GM21825 (cell line): ENCODE measurements around the gene JAG1.

ENCODE experiments used
- ATAC-seq: cut with Tn5 transposase; IDR thresholded peaks from one replicate; pipeline ENCODE4 v1.9.1; 2021; ENCODE audit warnings: mild to moderate bottlenecking, moderate library complexity; ENCODE audit not compliant: unreplicated experiment

JAG1 gene

DNA sequence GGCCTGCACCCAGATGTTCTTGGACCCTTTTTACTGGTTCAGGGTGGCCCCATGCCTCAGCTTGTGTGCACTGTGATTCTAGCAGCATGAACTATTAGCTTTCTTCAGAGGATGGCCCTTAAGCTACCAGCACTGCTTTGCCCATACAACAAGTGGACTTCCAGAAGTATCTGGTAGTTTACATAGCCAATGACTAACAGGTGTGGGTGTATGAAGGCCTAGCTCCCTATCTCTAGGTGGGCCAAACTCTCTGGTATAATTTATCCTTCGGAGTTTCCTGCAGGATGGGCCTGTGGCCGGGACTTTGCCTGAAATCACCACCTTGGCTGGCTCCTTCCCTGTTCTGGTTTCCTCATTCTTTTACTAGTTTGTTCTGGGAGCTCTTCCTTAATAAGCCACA, 26.1 kb upstream of the JAG1 start:
- no peak for ATAC-seq

DNA sequence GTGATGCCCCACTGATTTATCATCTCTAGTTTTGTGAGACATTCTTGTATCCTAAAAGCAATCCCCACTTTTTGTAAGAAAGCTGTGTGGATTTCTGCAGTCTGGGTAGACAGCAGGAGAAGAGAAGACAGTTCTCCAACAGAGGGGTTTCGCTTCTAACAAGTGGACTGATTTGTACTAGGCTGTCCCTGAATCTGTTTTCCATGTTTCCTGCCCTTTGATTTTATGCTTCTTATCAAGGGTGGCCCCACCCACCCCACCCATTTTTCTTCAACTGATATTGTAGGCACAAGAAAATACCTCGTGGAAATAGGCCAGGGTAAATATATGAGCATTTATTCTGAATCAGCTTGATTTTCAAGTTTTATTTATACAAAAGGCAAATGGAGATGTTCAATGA, 25.7 kb upstream of the JAG1 start:
- ATAC-seq, result no peak

DNA sequence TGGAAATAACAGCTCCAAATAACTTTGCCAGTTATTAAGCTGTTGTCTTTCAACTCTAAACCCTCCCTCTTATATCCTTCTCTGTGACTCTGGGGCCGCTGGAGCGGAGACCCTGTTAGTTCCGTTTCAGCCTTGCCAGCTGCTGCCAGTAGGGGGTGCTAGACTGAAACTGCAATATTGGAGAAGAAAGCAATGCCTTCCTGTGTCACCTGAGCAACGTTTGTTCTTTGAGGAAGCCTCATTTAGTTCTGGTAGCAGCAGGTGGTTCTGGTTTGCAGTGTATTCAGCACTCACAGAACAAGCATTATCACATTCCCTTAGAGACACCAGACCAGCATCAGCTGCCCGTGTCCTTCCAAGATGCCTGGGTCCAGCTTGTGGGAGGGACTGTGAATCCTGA, 22.9 kb upstream of the JAG1 start:
- no peak for ATAC-seq

DNA sequence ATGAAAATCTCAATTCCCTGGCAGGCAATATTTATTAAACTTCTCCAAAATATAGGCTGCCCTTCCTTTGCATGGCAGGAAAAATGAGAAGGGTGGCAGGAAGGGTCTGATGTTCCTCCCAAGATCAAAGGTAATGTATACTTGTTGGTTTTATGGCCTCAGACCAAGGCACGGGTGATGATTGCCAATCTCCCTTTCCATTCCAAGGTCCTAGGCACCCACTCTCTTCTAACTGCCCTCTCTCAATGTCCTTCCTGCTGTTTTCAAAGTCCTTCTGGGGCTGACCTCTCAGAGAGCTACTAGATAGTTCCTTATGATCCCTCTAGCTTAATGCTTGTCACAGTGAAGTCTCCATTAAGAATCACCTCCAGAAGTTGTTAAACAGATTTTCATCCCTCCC, 15.6 kb upstream of the JAG1 start:
- no peak for ATAC-seq

DNA sequence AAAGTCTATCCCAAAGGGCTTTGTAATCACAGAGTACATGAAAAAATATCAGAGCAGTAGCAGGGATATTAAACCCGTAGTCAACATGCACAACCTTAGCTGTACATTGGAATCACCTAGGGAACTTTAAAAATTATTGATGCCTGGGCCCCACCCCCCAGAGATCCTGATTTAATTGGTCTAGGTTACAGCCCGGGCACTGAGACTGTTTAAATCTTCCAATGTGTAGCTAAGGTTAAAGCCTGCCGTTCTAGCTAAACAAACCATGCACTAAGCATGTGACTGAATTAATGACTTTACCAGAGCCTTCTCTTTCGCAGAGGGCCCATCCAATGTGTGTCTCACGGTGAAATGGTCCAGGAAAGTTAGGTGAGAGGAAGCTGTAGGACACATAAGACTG, 14.1 kb upstream of the JAG1 start:
- no peak for ATAC-seq

DNA sequence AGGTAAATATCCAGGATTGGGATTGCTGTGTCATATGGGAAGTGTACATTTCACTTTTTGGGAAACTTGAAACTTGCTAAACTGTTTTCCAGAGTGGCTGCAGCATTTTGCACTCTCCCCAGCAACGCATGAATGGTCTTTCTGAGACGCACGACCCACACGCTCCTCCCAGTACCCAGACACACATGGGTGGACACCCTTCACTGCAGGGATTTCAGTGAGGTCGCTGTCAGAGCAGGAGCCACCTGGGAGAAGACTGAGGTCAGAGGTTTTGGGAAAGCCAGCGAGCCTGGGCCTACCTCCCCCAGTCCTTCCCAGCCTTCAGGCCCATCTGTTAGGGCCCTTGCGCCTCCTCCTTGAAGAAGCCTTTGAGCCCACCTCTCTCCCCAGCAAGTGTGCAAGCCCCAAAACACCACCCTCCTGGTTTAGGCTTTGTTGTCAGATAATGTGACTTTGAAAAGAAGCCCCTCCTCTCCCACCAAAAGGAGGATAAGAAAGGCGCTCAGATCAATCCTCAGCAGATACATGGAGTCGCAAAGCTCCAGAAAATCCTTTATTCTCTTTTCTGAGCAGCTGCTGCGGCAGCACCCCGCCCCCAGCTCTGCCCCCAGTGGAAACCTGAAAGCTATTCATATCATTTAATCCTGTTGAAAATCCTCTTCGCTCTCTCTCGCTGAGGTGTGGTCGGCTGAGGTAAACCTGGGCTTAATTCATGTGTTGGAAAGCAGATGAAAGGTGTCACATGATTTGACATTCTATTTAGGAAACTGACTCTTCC, 12.7 kb upstream of the JAG1 start:
- no peak for ATAC-seq

DNA sequence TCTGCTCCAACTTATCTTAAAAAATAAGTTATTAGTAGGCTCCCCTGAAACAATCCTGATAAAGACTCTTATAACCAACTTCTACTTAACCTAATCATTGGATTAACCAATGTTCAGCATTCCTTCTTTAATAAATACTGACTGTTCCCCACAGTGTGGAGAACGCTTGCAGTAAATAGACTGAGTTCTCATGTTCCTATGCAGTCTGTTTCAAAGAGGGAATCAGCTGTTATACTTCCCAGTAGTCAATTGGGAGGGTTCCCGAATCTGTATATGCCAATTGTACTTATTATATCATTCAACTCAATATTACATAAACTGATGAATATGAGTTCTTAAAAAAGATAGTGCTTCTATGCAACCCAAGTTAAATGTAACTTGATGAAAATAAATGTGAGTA, 9.7 kb upstream of the JAG1 start:
- ATAC-seq, result no peak

DNA sequence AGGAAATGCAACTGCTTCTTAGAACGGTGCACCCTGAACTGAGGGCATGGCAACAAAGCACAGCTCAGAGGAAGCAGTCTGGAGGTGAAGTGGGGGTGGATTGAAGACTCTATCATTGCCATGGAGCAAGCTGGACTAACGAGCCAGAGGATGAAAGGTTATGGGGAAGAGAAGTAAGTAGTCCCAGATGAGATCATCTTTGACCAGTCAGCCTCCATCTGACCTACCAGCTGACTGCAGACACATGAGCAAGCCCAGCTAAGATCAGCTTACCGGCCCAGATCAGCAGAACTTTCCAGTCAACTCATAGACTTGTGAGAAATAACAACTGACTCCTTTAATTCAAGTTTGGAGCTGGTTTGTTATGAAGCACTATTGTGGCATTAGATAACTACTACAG, 9.1 kb upstream of the JAG1 start:
- no peak for ATAC-seq

DNA sequence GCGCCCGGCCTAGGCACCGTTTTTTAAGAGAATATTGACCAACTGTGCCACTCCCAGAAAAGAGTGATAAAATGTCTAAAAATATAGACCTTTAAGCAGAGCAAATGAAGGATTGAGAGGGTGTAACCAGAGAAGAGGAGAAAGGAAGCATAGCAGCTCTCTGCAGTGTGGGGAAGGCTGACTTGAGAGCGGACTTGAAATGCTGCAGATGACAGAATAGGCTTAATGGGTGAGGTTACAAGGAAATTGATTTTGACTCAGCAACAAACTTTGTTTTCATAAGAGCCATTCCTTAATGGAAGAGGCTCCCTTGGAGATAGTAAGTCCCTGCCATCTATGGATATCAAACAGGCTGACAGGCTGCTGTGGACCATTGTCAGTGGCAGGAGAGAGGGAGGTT, 7.7 kb upstream of the JAG1 start:
- no peak for ATAC-seq

DNA sequence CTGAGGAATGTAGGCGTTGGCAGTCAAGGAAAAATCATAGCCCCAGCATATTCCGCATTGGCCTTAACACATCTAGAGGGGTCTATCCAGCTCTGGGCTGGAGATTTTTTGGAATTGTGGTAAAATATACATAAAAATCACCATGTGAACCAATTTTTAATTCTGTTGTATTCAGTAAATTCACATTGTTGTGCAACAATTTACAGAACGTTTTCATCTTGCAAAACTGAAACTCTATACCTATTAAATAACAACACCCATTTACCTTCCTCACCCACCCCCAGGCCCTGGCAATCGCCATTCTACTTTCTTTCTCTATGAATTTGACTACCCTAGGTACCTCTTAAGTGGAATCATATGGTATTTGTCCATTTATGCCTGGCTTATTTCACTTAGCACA, 6.8 kb upstream of the JAG1 start:
- no peak for ATAC-seq

DNA sequence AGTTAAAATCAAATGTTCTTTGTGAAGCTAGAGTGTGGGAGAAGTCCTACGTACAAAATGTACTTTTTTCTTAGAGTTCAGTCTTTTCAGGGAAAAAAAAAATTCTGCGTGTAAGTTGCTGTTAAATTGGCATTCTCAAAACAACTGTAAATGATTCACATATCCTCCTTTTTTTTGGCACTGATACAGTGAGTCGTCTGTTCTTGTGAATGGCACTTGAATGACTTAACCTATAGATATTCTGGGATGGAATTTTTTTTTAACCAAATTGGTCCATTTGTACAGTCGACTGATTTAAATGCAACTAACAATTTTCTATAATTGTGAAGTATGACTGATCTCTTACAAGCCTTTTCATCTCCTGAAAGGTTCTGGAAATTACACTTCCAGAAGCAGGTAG, 5.5 kb upstream of the JAG1 start:
- no peak for ATAC-seq

DNA sequence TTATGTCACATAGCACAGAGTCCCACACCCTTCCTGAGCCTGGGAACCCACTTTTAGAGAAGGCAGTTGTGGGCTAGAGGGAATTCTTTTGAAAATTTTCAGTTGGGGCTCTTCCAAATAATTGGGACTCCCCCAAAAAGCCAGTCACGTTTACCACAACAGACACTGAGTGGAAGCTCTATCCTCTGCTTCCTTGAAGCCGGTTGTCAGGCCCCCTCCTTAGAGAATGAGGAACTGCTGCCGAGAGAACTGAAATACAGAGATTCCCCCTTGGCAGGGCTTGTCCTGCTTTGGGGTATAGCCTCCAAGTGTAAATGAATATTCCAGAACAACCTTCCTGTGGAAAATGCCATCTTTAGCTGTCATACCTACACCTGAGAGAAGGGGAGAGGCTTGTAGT, 2.7 kb upstream of the JAG1 start:
- ATAC-seq, result no peak

DNA sequence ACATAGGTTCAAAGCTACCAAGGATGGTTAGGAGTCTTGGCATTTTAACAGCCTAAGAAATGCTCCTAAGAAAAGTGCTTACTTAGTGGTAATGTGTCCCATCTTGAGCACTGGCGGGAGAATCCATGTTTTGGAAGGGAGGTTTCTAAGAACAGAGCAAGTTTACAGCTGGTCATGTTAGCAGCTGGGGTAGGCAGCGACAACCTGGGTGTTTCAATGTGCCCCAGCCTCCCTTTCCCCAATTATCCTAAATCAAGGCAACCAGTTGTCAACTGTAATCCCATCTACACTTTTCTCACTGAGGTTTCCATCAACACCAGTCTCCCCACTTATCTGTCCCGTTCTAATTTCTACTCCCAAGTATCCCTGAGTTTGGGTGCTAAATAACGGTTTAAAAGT, 1.6 kb upstream of the JAG1 start:
- no peak for ATAC-seq

DNA sequence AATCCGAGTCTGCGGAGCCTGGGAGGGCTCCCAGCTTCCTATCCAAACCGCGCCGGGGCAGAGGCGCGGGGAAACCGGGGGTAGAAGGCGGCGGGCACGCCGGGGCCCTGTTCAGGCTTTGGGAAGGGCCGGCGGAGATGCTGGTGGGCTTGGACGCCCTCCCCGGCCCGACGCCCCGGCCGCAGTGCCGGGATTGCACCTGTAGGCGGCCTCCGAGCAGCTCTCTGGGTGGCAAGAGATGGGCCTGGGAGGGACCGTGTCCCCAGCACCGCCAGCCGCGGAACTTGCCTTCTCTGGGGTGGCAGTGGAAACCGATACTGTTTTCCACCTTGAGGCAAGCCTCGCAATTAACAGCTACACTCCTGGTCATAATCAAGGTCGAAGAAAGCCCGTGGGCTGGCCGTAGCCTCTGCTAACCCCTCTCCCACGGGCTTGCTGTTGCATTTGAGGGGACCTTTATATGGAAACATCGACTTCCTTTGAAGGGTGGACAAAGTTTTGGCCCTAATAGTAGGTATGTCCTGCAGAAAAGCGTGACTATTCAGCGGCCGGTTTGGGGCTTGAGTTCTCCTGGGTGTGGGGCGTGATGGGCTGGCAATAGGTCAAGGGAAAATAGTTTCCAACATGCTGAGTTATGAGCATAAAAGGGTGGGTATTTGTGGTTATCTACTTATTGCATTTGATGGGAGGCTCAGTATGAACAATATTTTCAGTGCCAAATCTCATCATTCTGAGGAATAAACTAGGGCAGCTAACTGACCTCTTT, 1.1 kb upstream of the JAG1 start:
- ATAC-seq, result peak; percentile 38

DNA sequence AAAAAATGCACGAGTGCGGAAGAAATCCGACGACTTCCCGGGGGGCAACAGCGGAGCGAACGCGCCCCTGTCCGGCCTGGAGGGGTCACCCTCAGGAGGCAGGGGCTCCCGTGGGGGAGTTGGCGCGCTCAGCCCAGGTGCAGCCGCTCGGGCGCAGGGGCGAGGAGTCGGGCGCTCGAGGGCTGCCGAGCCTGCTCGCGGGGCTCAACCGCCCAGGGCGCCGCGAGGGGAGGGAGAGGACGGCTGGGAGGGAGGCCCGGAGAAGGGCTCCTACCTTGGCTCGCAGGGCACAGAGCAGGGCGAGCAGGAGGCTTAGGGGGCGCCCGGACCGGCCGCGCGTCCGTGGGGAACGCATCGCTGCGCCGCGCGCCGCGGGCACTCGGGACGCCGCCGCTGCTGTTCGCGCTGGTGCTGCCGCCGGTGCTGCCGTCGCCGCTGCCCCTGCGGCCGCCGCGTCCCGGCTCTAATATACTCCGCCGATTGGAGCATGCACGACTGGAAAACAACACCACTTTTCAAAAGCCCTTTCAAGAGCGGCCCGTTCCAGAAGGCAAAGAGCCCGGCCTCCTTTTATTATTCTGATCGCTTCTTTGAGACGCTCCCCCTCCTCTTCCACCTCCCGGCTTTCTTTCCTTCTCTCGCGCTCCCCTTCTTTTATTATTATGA, 490 bp downstream of the JAG1 start:
- ATAC-seq, result no peak

DNA sequence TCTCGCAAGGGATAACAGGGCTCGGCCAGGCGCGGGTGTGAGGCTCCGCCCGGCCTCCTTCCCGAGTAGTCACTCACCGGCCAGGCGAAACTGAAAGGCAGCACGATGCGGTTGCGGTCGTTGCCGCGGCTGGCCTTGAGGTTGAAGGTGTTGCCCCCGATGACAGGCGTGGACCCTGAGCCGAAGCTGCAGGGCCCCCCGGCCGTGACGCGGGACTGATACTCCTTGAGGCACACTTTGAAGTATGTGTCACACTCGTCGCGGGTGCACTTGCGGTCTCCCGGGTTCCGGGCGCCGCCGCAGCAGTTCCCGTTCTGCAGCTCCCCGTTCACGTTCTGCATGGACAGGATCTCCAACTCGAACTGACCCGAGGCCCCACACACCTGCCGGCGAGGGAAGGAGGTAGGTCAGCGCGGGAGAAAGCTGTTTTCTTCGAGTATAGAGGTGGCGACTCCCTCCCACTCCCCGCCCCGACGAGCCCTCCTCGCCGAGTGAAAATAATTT, 1.1 kb downstream of the JAG1 start:
- no peak for ATAC-seq

DNA sequence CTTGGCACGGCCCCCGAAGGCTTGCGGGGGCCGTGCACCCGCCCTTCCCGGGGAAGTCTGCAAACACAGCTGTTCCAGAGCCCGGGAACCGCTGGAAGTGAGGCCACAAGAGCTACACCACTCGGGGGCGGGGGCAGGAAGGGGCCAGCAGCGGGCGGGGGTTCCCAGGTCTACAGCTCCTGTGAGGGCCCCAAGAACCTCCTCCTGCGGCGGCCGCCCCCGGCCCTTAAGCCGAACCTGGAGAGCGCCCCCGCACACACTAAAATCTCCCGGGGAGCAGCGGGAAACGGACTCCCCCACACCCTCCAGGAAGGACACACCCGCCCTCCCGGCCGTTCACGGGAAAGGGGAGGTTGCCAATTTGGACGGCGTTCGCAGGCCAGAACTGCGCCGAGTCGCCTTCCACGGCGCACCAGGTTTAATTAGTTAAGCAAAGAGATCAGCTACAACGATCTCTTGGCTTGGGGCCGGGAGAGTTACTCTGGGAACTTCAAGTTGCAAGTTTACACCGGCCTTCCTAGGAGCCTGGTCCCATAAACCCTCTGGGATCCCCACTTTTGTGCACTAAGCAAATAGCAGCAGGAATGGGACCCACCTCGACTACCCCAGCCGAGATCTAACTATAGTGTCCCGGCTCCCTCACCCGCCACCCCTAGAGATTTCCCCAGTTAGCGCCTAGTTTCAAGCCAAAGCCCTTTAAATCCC, 1.7 kb downstream of the JAG1 start:
- no peak for ATAC-seq

DNA sequence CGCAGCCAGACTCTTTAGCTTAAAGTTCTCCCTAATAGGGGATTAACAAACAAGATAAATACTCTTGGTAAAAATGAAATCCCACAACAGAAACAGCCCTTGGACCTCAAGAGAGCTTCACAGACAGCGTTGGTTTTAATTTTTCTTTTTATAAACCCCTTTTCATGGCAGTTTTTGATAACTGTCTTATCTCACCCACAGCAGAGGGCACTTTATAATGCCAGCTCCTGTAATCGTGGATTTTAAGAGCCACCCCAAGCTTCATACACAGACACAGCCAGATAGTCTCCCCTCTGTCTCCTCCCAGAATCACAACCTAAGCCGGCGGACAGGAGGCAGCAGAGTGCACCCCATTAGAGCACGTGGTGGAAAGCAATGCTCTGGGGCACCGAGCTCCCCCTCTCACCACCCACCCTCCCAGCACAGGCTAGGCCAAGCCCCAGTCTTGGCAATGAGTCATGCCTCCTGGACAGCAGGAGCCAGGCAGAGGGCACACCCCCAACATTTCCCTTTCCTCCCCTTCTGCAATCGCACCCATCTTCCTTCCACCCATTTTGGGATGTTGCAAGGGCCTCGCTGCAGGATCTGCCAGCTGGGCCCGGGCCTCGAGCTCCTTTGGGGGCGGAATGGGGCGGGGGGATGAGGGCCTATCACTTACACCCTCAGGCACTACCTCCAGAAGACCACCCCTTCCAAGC, 2.4 kb downstream of the JAG1 start:
- peak; percentile 33 for ATAC-seq

DNA sequence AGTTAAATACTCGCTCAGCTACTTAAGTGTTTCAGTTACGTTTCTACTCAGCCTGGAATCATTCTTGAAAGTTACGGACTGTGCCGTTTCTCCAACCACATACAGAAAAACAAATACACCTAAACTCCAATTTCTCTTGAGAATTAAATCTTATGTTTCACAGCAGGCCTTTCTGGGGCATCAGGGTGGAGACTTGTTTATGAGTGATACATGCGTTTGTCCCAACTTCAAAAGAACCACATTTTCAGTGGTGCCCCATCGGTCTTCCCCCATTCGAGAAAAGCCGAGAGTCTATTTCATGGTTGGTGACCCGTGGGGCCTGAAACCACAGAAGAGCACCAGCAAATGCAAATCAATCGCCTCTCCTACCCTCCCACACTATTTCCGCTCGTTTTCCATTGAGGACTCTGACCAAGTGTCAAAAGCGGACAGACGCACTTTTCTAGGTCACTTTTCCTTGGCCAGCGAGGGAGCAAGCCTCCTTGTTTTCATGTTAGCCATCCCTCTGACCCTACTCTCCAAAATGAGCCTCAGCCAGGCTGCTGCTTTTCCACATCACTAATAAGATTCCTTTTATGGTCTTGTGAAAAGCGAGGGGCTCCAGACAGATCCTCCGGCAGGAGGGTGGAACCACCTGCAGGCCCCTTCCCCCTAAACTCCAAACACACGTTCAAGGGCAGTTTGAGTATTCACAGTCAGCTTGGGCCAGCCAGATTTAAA, 3.1 kb downstream of the JAG1 start:
- peak; percentile 32 for ATAC-seq

DNA sequence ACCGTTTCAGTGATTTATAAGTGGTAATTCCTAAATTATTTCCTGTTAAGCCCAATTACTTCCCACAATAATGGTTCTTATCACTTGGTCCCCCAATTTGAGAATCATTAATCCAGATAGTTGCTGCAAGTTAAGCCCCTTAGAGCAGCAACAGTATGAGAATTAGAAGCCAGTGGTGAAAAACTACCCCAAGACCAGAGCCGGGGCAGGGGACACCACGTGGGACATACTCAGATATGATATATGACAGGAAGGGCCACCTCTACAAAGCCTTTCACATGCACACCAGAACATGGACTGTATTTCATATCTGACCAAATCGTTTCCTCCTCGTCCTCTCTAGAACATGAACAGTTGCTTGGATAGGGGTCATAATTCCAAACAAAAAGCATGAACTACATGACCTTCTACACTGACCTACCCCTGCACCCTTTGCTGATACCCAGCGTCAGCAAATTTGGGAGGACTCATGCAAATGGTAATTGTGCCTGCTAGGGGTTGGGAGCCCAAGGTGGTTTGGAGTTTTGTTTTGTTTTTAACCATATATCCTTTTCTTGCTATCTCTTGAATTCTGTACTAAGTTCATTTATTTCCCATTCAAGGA, 3.9 kb downstream of the JAG1 start:
- ATAC-seq, result no peak
